Activated T-cell treated with anti-CD3 and anti-CD28 coated beads, Interleukin-2, amount 50 U/mL, for 48 hours (primary cell): Measurements from ENCODE around the gene KCNG4.

Source experiments
- DNase-seq, 2 experiments: peaks; one replicate each; pipeline ENCODE4 v3.0.0-alpha.2; 2020

Gene KCNG4

GRCh38 chr16:84180519-84181140 is 59.2 kb downstream of the KCNG4 start:
- DNase-seq, result no peak

- no peak for DNase-seq
Measured at GRCh38 chr16:84179612-84180320, 60.0 kb downstream of the KCNG4 start.

- no peak for DNase-seq
Measured at GRCh38 chr16:84178892-84179611, 60.8 kb downstream of the KCNG4 start.

DNA sequence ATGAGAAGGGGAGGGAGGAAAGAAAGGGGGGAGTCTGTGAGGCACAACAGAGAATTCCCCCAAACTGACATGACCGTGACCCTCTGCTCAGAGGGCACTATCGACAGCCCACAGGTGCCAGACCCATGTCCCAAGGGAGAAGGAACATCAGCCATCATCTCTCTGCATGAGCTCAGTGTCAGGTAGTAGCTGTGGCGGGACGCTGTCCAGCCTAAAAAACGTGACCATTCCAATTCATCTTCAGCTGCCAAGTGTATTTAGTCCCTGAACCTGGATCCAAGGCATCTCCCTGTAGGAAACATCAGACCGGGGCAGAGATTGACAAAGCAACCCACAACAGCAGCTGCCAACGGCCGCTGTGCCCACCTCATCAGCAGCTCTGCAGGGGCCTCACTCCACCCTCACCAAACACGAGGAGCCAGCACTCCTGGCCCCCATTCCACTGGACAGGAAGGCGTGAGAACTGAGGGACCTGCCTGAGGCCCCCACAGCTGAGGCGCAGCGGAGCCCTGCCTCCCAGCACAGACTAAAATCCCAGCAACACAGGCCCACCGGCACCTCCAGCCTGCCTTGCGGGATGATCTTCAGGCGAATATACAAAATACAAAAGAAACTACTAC is 61.6 kb downstream of the KCNG4 start:
- DNase-seq, result no peak

DNA sequence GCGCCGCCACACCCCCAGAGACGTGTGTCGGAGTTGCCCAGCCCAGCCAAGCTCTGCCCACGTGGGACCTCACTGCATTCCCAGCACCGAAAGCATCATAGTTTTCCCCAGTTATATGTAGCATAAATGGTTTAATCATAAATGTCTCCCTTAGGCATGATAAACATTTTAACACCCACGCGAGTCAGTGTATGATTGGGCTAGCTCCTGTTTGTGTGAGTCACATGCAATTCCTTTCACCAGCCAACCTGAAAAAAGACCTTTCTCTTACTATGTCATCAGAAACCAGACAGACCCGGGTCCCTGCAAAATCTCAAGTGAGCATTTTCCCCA is 62.1 kb downstream of the KCNG4 start:
- no peak for DNase-seq

DNA sequence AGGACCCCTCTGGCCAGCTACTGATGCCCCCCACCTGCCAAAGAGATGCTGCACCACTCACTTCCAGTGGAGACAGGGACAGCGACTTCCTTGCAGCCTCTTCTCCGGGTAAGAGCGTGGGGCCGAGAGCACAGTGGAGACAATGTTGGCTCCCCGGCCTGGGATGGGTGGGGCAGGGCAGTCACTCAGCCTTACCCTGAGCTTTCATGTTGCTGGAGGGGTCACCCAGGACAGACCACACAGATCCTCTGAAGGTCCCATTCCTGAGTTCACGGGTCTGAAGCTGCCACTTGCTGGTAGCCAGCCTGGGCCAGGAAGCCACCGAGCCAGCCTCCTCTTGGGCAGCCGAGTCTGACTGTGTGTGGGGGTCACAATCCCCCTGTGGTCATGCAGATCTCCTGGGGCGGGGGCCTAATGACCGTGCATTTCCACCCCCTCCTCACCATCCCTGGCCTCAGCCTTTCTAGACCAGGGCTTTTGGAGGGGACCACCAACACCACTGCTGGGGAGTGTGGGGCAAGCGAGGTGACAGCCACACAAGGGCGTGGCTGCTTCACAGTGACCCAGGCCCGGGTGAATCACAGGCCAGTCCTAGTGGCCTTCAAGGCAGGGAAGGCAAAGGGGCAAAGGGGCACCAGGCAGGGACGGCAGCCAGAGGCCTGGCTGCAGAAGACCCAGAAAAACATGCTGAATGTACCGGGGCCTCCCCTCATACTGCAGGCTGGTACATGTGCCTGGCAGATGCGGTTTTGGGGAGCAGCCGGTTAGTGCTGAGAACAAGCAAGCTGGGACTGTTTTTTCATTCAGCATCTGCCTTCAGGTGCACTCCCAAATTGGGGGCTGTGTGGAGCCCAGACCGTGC is 63.4 kb downstream of the KCNG4 start:
- DNase-seq, result no peak

DNA sequence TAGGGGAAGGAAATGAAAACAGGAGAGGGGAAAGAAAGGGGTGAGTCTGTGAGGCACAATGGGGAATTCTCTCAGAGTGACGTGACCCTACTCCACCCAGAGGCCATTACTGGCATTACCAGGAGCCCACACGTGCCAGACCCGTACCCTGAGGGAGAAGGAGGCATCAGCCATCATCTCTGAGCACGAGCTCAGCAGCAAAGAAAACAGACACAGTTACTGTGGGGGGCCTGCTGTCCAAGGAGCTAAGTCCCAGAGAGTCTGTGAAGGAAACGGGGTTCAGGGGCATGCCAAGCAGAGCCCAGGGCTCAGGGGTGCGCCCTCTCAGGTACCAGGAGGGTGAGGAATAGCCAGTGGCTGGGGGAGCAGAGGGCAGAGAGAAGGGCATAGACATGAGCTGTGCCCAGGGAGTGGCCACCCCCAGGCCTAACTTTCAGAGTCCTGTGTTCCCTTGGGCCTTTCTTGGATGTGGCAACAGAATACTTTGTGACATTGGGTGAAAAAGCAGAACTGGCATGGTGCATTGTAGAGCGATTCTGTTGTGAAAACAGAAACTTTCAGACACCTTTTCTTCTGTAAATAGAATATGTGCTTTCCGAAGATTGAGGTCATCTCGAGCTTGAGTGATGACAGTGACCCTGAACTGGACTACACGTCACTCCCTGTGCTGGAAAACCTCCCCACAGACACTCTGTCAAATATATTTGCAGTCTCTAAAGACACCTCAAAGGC is 64.3 kb downstream of the KCNG4 start:
- peak; percentile 66 to 71 for DNase-seq

- no peak for DNase-seq
Measured at GRCh38 chr16:84174396-84174795, 65.4 kb downstream of the KCNG4 start.

GRCh38 chr16:84169765-84170310 is 70.0 kb downstream of the KCNG4 start:
- DNase-seq, result no peak
